Measurements from ENCODE around the gene SCCPDH. TPM values are rescaled to one million over a fixed set of nuclear protein-coding genes. Genes with fewer than 3 reads are reported as not detected.

The SCCPDH gene
- total RNA-seq, 2 experiments from 2014 or later = 23.8 to 24.3 TPM

- H3K27ac Mint-ChIP-seq = no peak overlapping the region
- peaks cover 9% of the 10 kb centered on the region for H3K36me3 Mint-ChIP-seq (ENCODE audit: low read depth)
- no peaks in the 10 kb centered on the region for H3K4me1 Mint-ChIP-seq (ENCODE audit: low read depth)
- DNase-seq = no peak
- CTCF ChIA-PET = no interaction called here
- no peaks in the 10 kb centered on the region for H3K9me3 Mint-ChIP-seq
- H3K27me3 Mint-ChIP-seq (ENCODE audit: low read depth) = no peaks in the 10 kb centered on the region
- no peak overlapping the region for H3K4me3 Mint-ChIP-seq
- intact Hi-C loops (cut with micrococcal nuclease) = no loop called here
These were observed 37.2 kb downstream of the SCCPDH start for GRCh38 chr1:246761396-246761795.

DNA sequence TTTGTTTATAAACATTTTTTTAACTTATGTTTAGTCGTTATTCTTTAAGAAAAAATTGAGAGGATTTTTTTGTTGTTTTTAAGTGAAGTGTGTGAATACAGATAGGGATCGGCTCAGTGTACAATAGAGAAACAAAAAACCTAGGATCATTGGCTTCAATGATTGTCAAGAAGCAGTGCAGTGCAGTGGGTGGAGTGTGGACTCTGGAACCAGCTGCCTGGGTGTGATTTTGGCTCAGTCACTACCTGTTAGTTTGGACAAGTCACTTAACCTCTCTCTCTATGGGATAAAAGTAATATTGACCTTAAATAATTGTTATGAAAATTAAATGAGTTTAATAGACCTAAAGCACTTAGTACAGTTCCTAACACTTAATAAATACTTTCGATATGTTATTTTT is 41.3 kb downstream of the SCCPDH start:
- DNase-seq = no peak
- H3K27me3 Mint-ChIP-seq (ENCODE audit: low read depth) = no peaks in the 10 kb centered on the region
- H3K4me1 Mint-ChIP-seq (ENCODE audit: low read depth) = no peaks in the 10 kb centered on the region
- H3K36me3 Mint-ChIP-seq (ENCODE audit: low read depth) = peaks cover 14% of the 10 kb centered on the region
- H3K4me3 Mint-ChIP-seq = no peak overlapping the region
- no peak overlapping the region for H3K27ac Mint-ChIP-seq
- intact Hi-C loops (cut with micrococcal nuclease) = no loop called here
- H3K9me3 Mint-ChIP-seq = no peaks in the 10 kb centered on the region
- CTCF ChIA-PET = no interaction called here

- no peak overlapping the region for H3K4me3 Mint-ChIP-seq
- peaks cover 21% of the 10 kb centered on the region for H3K36me3 Mint-ChIP-seq (ENCODE audit: low read depth)
- no peak for DNase-seq
- H3K4me1 Mint-ChIP-seq (ENCODE audit: low read depth) = no peaks in the 10 kb centered on the region
- H3K9me3 Mint-ChIP-seq = no peaks in the 10 kb centered on the region
- CTCF ChIA-PET = interaction anchor here (0.5 kb wide), 1 partner anchor 183 kb away, joined by 3 read pairs; no protein-coding TSS in a partner anchor
- intact Hi-C loops (cut with micrococcal nuclease) = no loop called here
- H3K27ac Mint-ChIP-seq = no peak overlapping the region
- no peaks in the 10 kb centered on the region for H3K27me3 Mint-ChIP-seq (ENCODE audit: low read depth)
These were observed 44.3 kb downstream of the SCCPDH start for GRCh38 chr1:246768403-246769020.

GRCh38 chr1:246769306-246769705 is 45.1 kb downstream of the SCCPDH start:
- CTCF ChIA-PET = no interaction called here
- H3K27ac Mint-ChIP-seq = no peak overlapping the region
- H3K27me3 Mint-ChIP-seq (ENCODE audit: low read depth) = no peaks in the 10 kb centered on the region
- intact Hi-C loops (cut with micrococcal nuclease) = no loop called here
- no peaks in the 10 kb centered on the region for H3K4me1 Mint-ChIP-seq (ENCODE audit: low read depth)
- DNase-seq = no peak
- no peaks in the 10 kb centered on the region for H3K9me3 Mint-ChIP-seq
- H3K36me3 Mint-ChIP-seq (ENCODE audit: low read depth) = peaks cover 21% of the 10 kb centered on the region
- no peak overlapping the region for H3K4me3 Mint-ChIP-seq

GRCh38 chr1:246771366-246771765 is 47.2 kb downstream of the SCCPDH start:
- Mint-ChIP-seq H3K27ac (no peak overlapping the region), H3K4me3 (no peak overlapping the region), H3K36me3 (ENCODE audit: low read depth) (peaks cover 19% of the 10 kb centered on the region), H3K27me3 (ENCODE audit: low read depth) (no peaks in the 10 kb centered on the region), H3K4me1 (ENCODE audit: low read depth) (no peaks in the 10 kb centered on the region), H3K9me3 (no peaks in the 10 kb centered on the region)
- DNase-seq = no peak
- CTCF ChIA-PET = no interaction called here
- intact Hi-C loops (cut with micrococcal nuclease) = no loop called here

- CTCF ChIA-PET = no interaction called here
- Mint-ChIP-seq H3K4me3 (no peak overlapping the region), H3K27ac (no peak overlapping the region), H3K36me3 (ENCODE audit: low read depth) (peaks cover 19% of the 10 kb centered on the region), H3K27me3 (ENCODE audit: low read depth) (no peaks in the 10 kb centered on the region), H3K9me3 (no peaks in the 10 kb centered on the region), H3K4me1 (ENCODE audit: low read depth) (no peaks in the 10 kb centered on the region)
- no peak for DNase-seq
- intact Hi-C loops (cut with micrococcal nuclease) = no loop called here
These were observed 48.5 kb downstream of the SCCPDH start for GRCh38 chr1:246772686-246773085.

GRCh38 chr1:246773213-246773641 is 49.0 kb downstream of the SCCPDH start:
- intact Hi-C loops (cut with micrococcal nuclease) = no loop called here
- Mint-ChIP-seq H3K27ac (no peak overlapping the region), H3K4me3 (no peak overlapping the region), H3K36me3 (ENCODE audit: low read depth) (peaks cover 19% of the 10 kb centered on the region), H3K9me3 (no peaks in the 10 kb centered on the region), H3K27me3 (ENCODE audit: low read depth) (no peaks in the 10 kb centered on the region), H3K4me1 (ENCODE audit: low read depth) (no peaks in the 10 kb centered on the region)
- CTCF ChIA-PET = interaction anchor here (0.5 kb wide), 1 partner anchor 89 kb away, joined by 3 read pairs; no protein-coding TSS in a partner anchor
- no peak for DNase-seq

DNA sequence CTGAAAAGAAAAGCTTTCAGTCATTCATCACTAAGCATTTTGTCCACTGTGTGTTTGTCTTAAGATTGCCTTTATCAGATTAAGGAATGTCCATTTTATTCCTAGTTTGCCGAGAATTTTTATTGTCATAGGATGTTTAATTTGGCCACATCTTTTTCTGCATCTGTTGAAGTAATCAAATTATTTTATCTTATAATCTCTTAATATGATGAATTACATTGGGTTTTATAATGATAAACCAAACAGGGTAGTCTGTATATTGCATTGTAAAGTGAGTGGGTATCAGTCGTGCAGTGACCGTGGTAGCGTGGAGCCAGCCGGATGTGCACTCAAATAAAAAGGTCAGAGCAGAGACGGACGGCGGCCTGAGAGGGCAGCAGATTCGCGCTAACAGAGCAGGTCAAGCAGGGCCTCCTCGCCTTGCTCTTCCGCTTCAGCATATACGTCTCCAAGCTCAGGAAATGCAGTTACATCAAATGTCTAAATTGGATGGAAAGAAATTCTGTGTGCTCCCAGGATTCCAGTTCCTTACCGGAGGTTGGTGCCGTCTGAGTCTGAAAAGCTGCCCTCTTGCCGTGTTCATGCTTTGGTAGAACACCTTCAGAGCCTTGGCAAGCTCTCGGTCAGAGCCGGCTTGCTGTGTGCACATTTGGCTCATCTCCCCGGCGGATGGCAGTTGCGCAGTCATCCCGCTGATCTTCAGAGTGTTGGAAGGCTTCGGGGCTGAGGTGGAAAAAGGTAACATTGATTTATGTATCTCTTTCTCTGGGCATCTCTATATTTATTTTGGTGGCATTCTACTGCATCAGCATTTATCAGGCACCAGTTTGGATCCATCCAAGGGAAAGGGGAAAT is 51.5 kb downstream of the SCCPDH start:
- H3K36me3 Mint-ChIP-seq (ENCODE audit: low read depth) = peaks cover 12% of the 10 kb centered on the region
- no peak for DNase-seq
- H3K27ac Mint-ChIP-seq = no peak overlapping the region
- no peaks in the 10 kb centered on the region for H3K27me3 Mint-ChIP-seq (ENCODE audit: low read depth)
- intact Hi-C loops (cut with micrococcal nuclease) = no loop called here
- H3K4me1 Mint-ChIP-seq (ENCODE audit: low read depth) = no peaks in the 10 kb centered on the region
- no peaks in the 10 kb centered on the region for H3K9me3 Mint-ChIP-seq
- H3K4me3 Mint-ChIP-seq = no peak overlapping the region
- CTCF ChIA-PET = no interaction called here

- peaks cover 9% of the 10 kb centered on the region for H3K36me3 Mint-ChIP-seq (ENCODE audit: low read depth)
- H3K4me3 Mint-ChIP-seq = no peak overlapping the region
- no peak for DNase-seq
- CTCF ChIA-PET = interaction anchor here (0.6 kb wide), 1 partner anchor 145 kb away, joined by 5 read pairs; no protein-coding TSS in a partner anchor
- no peak overlapping the region for H3K27ac Mint-ChIP-seq
- no peaks in the 10 kb centered on the region for H3K27me3 Mint-ChIP-seq (ENCODE audit: low read depth)
- H3K9me3 Mint-ChIP-seq = no peaks in the 10 kb centered on the region
- H3K4me1 Mint-ChIP-seq (ENCODE audit: low read depth) = no peaks in the 10 kb centered on the region
- intact Hi-C loops (cut with micrococcal nuclease) = no loop called here
These were observed 52.7 kb downstream of the SCCPDH start for GRCh38 chr1:246776923-246777322.

- no peak overlapping the region for H3K27ac Mint-ChIP-seq
- CTCF ChIA-PET = no interaction called here
- intact Hi-C loops (cut with micrococcal nuclease) = no loop called here
These were observed 54.5 kb downstream of the SCCPDH start for GRCh38 chr1:246778663-246779062.

DNA sequence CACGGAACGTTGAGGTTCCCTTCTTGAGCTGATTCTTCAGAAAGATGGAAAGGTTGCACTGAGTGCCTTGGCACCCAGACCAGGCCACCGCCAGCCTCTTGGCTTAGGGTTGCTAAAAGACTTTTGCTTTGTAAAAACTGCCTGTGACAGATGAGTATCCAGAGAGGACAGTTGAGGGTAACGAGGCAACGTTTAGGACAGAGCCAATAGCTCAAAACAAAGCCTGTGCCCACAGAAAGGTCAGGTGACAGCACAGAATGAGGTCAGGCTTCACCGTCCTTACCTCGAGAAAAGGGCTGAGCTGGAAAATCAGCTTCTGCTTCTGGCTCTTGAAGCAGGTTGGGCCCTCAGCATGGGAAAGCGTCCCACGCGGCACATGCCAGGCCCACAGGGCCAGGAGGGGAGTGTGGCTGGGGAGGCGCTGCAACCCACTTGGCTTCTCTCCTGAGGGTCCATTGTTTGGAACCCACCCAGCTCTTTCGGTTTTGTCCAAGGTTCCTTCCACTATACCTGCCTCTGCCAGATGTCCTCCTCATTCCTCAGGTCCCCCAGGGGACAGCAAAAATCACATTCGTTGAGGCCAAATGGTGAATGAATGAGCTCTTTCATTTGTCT is 55.5 kb downstream of the SCCPDH start:
- Mint-ChIP-seq H3K27ac (no peak overlapping the region), H3K4me1 (ENCODE audit: low read depth) (peaks cover 14% of the 10 kb centered on the region), H3K27me3 (ENCODE audit: low read depth) (peaks cover 2% of the 10 kb centered on the region), H3K36me3 (ENCODE audit: low read depth) (no peaks in the 10 kb centered on the region), H3K9me3 (no peaks in the 10 kb centered on the region), H3K4me3 (no peak overlapping the region)
- intact Hi-C loops (cut with micrococcal nuclease) = no loop called here
- DNase-seq = no peak
- CTCF ChIA-PET = no interaction called here

More at GRCh38 chr1:246778663-246779062, 54.5 kb downstream of the SCCPDH start:
- no peak for DNase-seq
- no peaks in the 10 kb centered on the region for H3K9me3 Mint-ChIP-seq
- no peaks in the 10 kb centered on the region for H3K36me3 Mint-ChIP-seq (ENCODE audit: low read depth)
- H3K27me3 Mint-ChIP-seq (ENCODE audit: low read depth) = no peaks in the 10 kb centered on the region
- H3K4me1 Mint-ChIP-seq (ENCODE audit: low read depth) = peaks cover 10% of the 10 kb centered on the region
- no peak overlapping the region for H3K4me3 Mint-ChIP-seq

DNA sequence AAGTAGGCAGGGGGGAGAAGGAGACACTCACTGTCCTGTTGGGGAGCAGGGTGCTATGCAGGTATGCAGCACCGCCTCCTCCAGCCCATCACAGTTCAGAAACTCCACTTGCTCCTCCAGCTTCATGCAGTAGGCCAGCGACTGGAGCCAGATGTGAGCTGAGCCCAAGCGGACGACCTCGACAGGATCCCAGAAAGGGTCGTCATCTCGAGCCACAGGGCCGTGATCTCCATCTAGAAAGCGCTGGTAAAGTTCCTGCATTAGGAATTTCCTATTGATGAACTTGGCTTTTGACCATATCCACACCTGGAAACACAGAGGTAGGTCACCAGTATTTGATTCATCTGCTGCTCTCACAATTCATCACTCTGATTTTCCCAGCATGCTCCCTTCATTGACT is 56.1 kb downstream of the SCCPDH start:
- no peak overlapping the region for H3K4me3 Mint-ChIP-seq
- CTCF ChIA-PET = interaction anchor here (0.8 kb wide), 1 partner anchor 84 kb away, joined by 3 read pairs; no protein-coding TSS in a partner anchor
- intact Hi-C loops (cut with micrococcal nuclease) = no loop called here

More for the DNA sequence above, 56.1 kb downstream of the SCCPDH start:
- DNase-seq = no peak
- Mint-ChIP-seq H3K36me3 (ENCODE audit: low read depth) (no peaks in the 10 kb centered on the region), H3K9me3 (no peaks in the 10 kb centered on the region), H3K27me3 (ENCODE audit: low read depth) (peaks cover 2% of the 10 kb centered on the region), H3K27ac (no peak overlapping the region), H3K4me1 (ENCODE audit: low read depth) (peaks cover 19% of the 10 kb centered on the region)

Measured in activated naive CD4-positive, alpha-beta T cell treated with anti-CD3 and anti-CD28 coated beads for 36 hours (primary cell).